ENCODE data around the gene MPP3. TPM values are rescaled to one million over a fixed set of nuclear protein-coding genes. Genes with fewer than 3 reads are reported as not detected.

The MPP3 gene
- total RNA-seq, 1 experiment from 2014 or later, result 24.5 TPM

DNA sequence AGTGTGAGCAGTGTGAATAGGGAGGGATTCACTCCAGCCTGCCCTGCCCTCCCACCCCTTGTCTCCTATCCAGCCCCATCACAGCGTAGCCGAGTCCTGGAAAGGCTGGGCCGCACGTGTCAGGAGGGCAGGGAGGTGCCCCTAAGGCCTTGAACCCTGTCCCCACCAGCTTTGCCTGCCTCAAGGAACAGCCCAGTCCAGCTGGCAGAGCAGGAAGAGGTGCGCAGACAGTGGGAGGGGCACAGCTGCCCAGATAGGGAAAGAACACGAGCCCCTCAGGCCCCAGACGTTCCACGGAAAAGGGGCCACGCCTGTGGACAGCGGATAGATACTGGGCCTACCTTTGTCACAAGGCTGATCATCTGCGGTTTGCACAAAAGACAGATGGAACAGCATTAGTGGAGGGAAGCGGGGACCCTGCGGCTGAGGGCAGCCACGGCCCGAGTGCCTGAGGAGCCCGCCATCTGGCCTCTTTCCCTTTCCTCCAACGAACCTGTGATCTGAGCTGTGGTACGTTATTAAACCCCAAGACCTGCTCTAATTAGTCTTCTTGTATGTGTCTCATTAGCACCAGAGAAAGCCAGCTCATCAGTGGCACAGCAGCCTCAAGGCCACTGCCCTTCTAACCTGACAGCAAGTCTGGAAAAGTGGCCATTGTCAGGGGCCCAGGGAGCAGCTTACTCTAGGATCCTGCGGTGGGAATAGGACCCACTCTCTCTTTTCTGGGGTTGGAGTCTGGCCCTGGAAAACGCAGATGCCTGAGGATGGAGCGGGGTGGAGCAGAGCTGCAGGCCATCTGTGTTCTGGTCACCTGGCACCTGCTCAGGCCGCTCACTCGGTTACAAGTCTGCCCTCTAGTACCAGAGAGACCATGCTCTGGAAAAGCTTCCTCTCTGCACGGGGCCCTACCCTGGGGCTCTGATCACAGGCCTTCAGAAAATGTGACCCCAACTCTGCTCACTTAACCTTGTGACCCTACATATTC, 16.3 kb downstream of the MPP3 start:
- ChIA-PET POLR2A (interaction anchor here (1.0 kb wide), 1 partner anchor 39 kb away, joined by 4 read pairs; no protein-coding TSS in a partner anchor), CTCF (interaction anchor here (0.6 to 2.0 kb wide), 5 partner anchors 15 to 646 kb away, joined by 3 to 8 read pairs (median 4); partner anchors contain the start of gene NBR1)
- Mint-ChIP-seq H3K4me3 (ENCODE audit: unreplicated experiment) (no peak overlapping the region), H3K27me3 (ENCODE audit: insufficient read depth, unreplicated experiment) (no peaks in the 10 kb centered on the region), H3K27ac (ENCODE audit: low read depth, unreplicated experiment) (no peak overlapping the region), H3K4me1 (ENCODE audit: insufficient read depth, unreplicated experiment) (peaks cover 8% of the 10 kb centered on the region), H3K36me3 (ENCODE audit: insufficient read depth, unreplicated experiment) (peaks cover 30% of the 10 kb centered on the region), H3K9me3 (ENCODE audit: unreplicated experiment) (no peaks in the 10 kb centered on the region)
- BruUV-seq (replicated peaks), result no TSS peak
- TF ChIP-seq, protein P1, sequence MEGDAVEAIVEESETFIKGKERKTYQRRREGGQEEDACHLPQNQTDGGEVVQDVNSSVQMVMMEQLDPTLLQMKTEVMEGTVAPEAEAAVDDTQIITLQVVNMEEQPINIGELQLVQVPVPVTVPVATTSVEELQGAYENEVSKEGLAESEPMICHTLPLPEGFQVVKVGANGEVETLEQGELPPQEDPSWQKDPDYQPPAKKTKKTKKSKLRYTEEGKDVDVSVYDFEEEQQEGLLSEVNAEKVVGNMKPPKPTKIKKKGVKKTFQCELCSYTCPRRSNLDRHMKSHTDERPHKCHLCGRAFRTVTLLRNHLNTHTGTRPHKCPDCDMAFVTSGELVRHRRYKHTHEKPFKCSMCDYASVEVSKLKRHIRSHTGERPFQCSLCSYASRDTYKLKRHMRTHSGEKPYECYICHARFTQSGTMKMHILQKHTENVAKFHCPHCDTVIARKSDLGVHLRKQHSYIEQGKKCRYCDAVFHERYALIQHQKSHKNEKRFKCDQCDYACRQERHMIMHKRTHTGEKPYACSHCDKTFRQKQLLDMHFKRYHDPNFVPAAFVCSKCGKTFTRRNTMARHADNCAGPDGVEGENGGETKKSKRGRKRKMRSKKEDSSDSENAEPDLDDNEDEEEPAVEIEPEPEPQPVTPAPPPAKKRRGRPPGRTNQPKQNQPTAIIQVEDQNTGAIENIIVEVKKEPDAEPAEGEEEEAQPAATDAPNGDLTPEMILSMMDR (IDR thresholded peaks at IDR 0.05; ENCODE audit: unreplicated experiment), result no peak
- DNase-seq (ENCODE audit: unreplicated experiment), result no peak
- intact Hi-C loops (cut with micrococcal nuclease), result no loop called here

DNA sequence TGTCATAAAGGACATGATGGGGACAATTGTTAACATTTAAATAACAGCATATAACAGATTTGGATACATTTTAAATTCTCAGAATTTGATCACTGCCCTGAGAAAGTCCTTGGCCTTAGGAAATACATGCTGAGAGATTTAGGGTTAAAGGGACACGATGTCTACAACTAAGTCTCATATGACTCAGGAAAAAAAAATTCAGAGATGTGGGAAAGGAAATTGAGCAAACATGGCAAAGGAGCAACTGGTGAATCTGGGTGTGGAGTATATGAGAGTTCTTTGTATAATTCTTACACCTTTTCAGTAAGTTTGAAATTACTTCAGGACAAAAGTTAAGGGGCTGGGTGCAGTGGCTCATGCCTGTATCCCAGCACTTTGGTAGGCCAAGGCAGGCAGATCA, 18.2 kb downstream of the MPP3 start:
- peak; percentile 63 for DNase-seq (ENCODE audit: unreplicated experiment)
- TF ChIP-seq, protein P1 (IDR thresholded peaks at IDR 0.05; ENCODE audit: unreplicated experiment), result no peak
- H3K27ac Mint-ChIP-seq (ENCODE audit: low read depth, unreplicated experiment), result peak overlapping the region; percentile 73
- no peaks in the 10 kb centered on the region for H3K9me3 Mint-ChIP-seq (ENCODE audit: unreplicated experiment)
- ChIA-PET CTCF (interaction anchor here (0.7 to 2.0 kb wide), 4 partner anchors 32 to 89 kb away, joined by 3 to 8 read pairs (median 4); partner anchors contain the start of gene CD300LG), POLR2A (interaction anchor here (1.3 kb wide), 1 partner anchor 10 kb away, joined by 5 read pairs; no protein-coding TSS in a partner anchor)
- H3K4me3 Mint-ChIP-seq (ENCODE audit: unreplicated experiment), result no peak overlapping the region
- intact Hi-C loops (cut with micrococcal nuclease), result no loop called here
- H3K27me3 Mint-ChIP-seq (ENCODE audit: insufficient read depth, unreplicated experiment), result no peaks in the 10 kb centered on the region
- H3K36me3 Mint-ChIP-seq (ENCODE audit: insufficient read depth, unreplicated experiment), result peaks cover 18% of the 10 kb centered on the region
- peaks cover 8% of the 10 kb centered on the region for H3K4me1 Mint-ChIP-seq (ENCODE audit: insufficient read depth, unreplicated experiment)
- no TSS peak for BruUV-seq (replicated peaks)

DNA sequence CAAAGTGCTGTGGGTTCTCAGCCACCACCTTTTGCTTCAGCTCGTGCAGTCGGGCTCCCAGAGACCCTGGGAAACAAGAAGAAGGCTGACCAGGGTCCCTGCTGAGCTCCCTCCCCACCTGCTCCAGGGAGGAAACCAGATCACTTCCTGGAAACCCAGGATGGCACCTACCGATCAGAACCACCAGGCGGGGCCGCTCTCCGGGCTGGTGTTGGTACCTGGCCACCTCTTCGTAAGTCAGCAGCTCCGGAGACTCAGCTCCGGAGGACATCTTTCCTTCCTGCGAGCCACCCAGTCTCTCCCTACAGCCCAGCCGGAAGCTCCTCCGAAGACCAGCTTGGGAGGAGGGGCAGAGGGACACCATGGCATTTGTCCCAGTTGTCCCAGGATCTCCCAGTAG, 18.9 kb downstream of the MPP3 start:
- intact Hi-C loops (cut with micrococcal nuclease), result no loop called here
- no peaks in the 10 kb centered on the region for H3K9me3 Mint-ChIP-seq (ENCODE audit: unreplicated experiment)
- no TSS peak for BruUV-seq (replicated peaks)
- peaks cover 13% of the 10 kb centered on the region for H3K36me3 Mint-ChIP-seq (ENCODE audit: insufficient read depth, unreplicated experiment)
- CTCF ChIA-PET, result interaction anchor here (1.4 kb wide), 1 partner anchor 32 kb away, joined by 5 read pairs; the partner anchor contains the start of gene CD300LG
- TF ChIP-seq, protein P1 (IDR thresholded peaks at IDR 0.05; ENCODE audit: unreplicated experiment), result no peak
- no peak overlapping the region for H3K4me3 Mint-ChIP-seq (ENCODE audit: unreplicated experiment)
- POLR2A ChIA-PET, result interaction anchor here (1.3 kb wide), 1 partner anchor 15 kb away, joined by 4 read pairs; no protein-coding TSS in a partner anchor
- H3K27me3 Mint-ChIP-seq (ENCODE audit: insufficient read depth, unreplicated experiment), result no peaks in the 10 kb centered on the region
- no peak for DNase-seq (ENCODE audit: unreplicated experiment)
- no peak overlapping the region for H3K27ac Mint-ChIP-seq (ENCODE audit: low read depth, unreplicated experiment)
- peaks cover 8% of the 10 kb centered on the region for H3K4me1 Mint-ChIP-seq (ENCODE audit: insufficient read depth, unreplicated experiment)

DNA sequence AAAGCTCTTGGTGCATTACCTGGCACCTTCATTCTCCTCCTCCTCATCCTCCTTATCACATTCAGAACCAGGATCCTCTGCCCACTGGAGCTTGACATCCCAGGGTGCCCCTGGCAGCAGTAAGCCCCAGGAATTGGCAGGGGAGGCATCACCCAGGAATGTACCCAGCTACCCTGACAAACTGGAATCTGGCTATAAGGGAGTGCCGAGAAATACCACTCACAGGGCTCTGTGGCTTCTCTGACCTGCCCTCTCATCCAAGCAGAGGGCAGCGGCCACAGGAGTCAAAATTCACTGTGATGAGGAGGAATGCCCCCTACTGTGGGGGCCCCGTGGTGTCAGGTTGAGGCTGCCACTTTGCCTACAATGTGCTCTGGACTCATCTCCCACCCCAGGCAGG, 19.6 kb downstream of the MPP3 start:
- CTCF ChIA-PET, result interaction anchor here (1.4 kb wide), 1 partner anchor 33 kb away, joined by 5 read pairs; the partner anchor contains the start of gene CD300LG
- TF ChIP-seq, protein P1 (IDR thresholded peaks at IDR 0.05; ENCODE audit: unreplicated experiment), result no peak
- Mint-ChIP-seq H3K27ac (ENCODE audit: low read depth, unreplicated experiment) (no peak overlapping the region), H3K36me3 (ENCODE audit: insufficient read depth, unreplicated experiment) (peaks cover 13% of the 10 kb centered on the region), H3K27me3 (ENCODE audit: insufficient read depth, unreplicated experiment) (no peaks in the 10 kb centered on the region), H3K4me1 (ENCODE audit: insufficient read depth, unreplicated experiment) (peaks cover 8% of the 10 kb centered on the region), H3K4me3 (ENCODE audit: unreplicated experiment) (no peak overlapping the region), H3K9me3 (ENCODE audit: unreplicated experiment) (no peaks in the 10 kb centered on the region)
- BruUV-seq (replicated peaks), result no TSS peak
- POLR2A ChIA-PET, result interaction anchor here (0.7 to 1.3 kb wide), 2 partner anchors 16 to 53 kb away, joined by 3 to 4 read pairs; no protein-coding TSS in a partner anchor
- intact Hi-C loops (cut with micrococcal nuclease), result no loop called here
- no peak for DNase-seq (ENCODE audit: unreplicated experiment)

Measured in MCF 10A (cell line).